HepG2 (cell line): ENCODE data around the gene PACSIN1. TPM values are rescaled to one million over a fixed set of nuclear protein-coding genes. Genes with fewer than 3 reads are reported as not detected.

ENCODE experiments used
- ATAC-seq: fragments of 200-7000 bp; cut with Tn5 transposase; 3 replicates; pipeline ENCODE4 v1.9.1; 2020; ENCODE audit warnings: mild to moderate bottlenecking, moderate library complexity
- BruUV-seq: library from RNA; stranded (reverse); fragments of 400-500 nt; replicated peaks from 2 replicates; lab custom pipeline; 2021; lab: Mats Ljungman, UMichigan
- CTCF ChIA-PET: fragments of 300-600 bp; formaldehyde crosslinking; extraction: SDS; loops from one replicate; lab custom pipeline; 2021; ENCODE audit warnings: low total read pairs, inconsistent platforms, low intra/inter-chr PET ratio; lab: Yijun Ruan, JAX
- POLR2A ChIA-PET: fragments of 350-600 bp; sonication (Branson Sonifier 250); formaldehyde crosslinking; loops from one replicate; lab custom pipeline; 2020; ENCODE audit warnings: antibody characterized with exemption, inconsistent platforms; lab: Yijun Ruan, JAX
- DNase-seq: peaks from one replicate; pipeline ENCODE4 v3.0.0-alpha.2; 2015; ENCODE audit warnings: low spot score
- FAIRE-seq: peaks from 3 replicates; lab custom pipeline; 2011; peaks lifted over from hg19 to GRCh38; lab: Jason Lieb, UNC
- H2AFZ ChIP-seq: one replicate; pipeline ENCODE4 v1.6.1; 2011; ENCODE audit warnings: low read length, inconsistent platforms
- H3K27ac ChIP-seq: fragments of 300-600 bp; 3 replicates; pipeline ENCODE4 v1.8.0; 2011; ENCODE audit warnings: mixed run types, mild to moderate bottlenecking, mixed read lengths, low read length, inconsistent platforms; ENCODE audit not compliant: insufficient read depth; ENCODE audit errors: extremely low read length
- H3K27me3 ChIP-seq, 2 experiments: fragments of 200-600 bp in 1 of 2; 2 replicates in 1 of 2; 3 replicates in 1 of 2; pipeline versions ENCODE4 v1.6.0 to v1.8.0; 2011; ENCODE audit warnings: low read length in 2 of 2, mild to moderate bottlenecking in 2 of 2, moderate library complexity in 2 of 2, inconsistent platforms in 1 of 2; ENCODE audit not compliant: insufficient read depth in 2 of 2, control insufficient read depth in 1 of 2
- H3K36me3 ChIP-seq, 2 experiments: fragments of 200-600 bp in 1 of 2; replicated peaks in 1 of 2; 2 replicates in 1 of 2; 3 replicates in 1 of 2; pipeline versions ENCODE4 v1.5.1 to v1.8.0; 2011; ENCODE audit warnings: low read length in 2 of 2, inconsistent platforms in 1 of 2; ENCODE audit not compliant: insufficient read depth in 2 of 2, control insufficient read depth in 1 of 2
- H3K4me1 ChIP-seq: 2 replicates; pipeline ENCODE4 v1.5.1; 2012; ENCODE audit warnings: low read length, inconsistent platforms; ENCODE audit not compliant: insufficient read depth
- H3K4me2 ChIP-seq: 2 replicates; pipeline ENCODE4 v1.6.0; 2011; ENCODE audit warnings: low read depth, low read length, inconsistent platforms
- H3K4me3 ChIP-seq, 3 experiments: fragments of 200-600 bp in 1 of 3; sonication (generic), shearing (Covaris generic) in 1 of 3; replicated peaks in 1 of 3; 2 replicates each; pipeline ENCODE4 v1.5.1; 2011 to 2016; ENCODE audit warnings: low read length in 3 of 3, inconsistent platforms in 2 of 3, low read depth in 2 of 3, mild to moderate bottlenecking in 2 of 3, control low read depth in 1 of 3, mixed read lengths in 1 of 3; ENCODE audit not compliant: insufficient read depth in 1 of 3
- H3K79me2 ChIP-seq: one replicate; pipeline ENCODE4 v1.6.1; 2011; ENCODE audit warnings: low read length, inconsistent platforms; ENCODE audit not compliant: insufficient read depth
- H3K9ac ChIP-seq: 2 replicates; pipeline ENCODE4 v1.6.0; 2011; ENCODE audit warnings: mild to moderate bottlenecking, low read depth, low read length, inconsistent platforms; ENCODE audit not compliant: insufficient read depth
- H3K9me3 ChIP-seq: 2 replicates; pipeline ENCODE4 v1.5.1; 2012; ENCODE audit warnings: mild to moderate bottlenecking, low read length
- H4K20me1 ChIP-seq: 2 replicates; pipeline ENCODE4 v1.6.0; 2011; ENCODE audit warnings: inconsistent platforms, mild to moderate bottlenecking, low read length, moderate library complexity; ENCODE audit not compliant: insufficient read depth
- AGO2 ChIP-seq: fragments of 200-400 bp; formaldehyde crosslinking; optimal IDR thresholded peaks from 2 replicates; pipeline ENCODE3; 2017; ENCODE audit warnings: mild to moderate bottlenecking, low read depth, low read length, moderate library complexity
- AKAP8 ChIP-seq: sonication (generic); formaldehyde crosslinking; IDR thresholded peaks from 2 replicates; pipeline ENCODE4 v1.5.1; 2020; ENCODE audit warnings: mild to moderate bottlenecking, missing genetic modification reagents
- ASH2L ChIP-seq: fragments of 300-600, 200-600 bp; sonication (generic); IDR thresholded peaks from 2 replicates; pipeline ENCODE4 v1.7.0; 2017; ENCODE audit warnings: low read depth, mild to moderate bottlenecking, moderate library complexity, mixed read lengths, low read length; ENCODE audit not compliant: insufficient read length
- BCL3 ChIP-seq: sonication (generic); formaldehyde crosslinking; IDR thresholded peaks from 2 replicates; pipeline ENCODE4 v1.5.1; 2020; ENCODE audit warnings: mild to moderate bottlenecking, missing genetic modification reagents, moderate library complexity
- BCLAF1 ChIP-seq: fragments of 450-650 bp; IDR thresholded peaks from 2 replicates; pipeline ENCODE4 v1.6.1; 2017; ENCODE audit warnings: mild to moderate bottlenecking
- IKZF1 ChIP-seq: fragments of 450-650 bp; IDR thresholded peaks from 2 replicates; pipeline ENCODE4 v1.7.1; 2016
- IRF1 ChIP-seq: sonication (generic); formaldehyde crosslinking; IDR thresholded peaks from 2 replicates; pipeline ENCODE4 v1.4.0; 2020; ENCODE audit warnings: low read depth, mild to moderate bottlenecking, missing genetic modification reagents
- MAX ChIP-seq: IDR thresholded peaks from 2 replicates; pipeline ENCODE4 v1.6.1; 2012; ENCODE audit warnings: inconsistent platforms
- NR0B2 ChIP-seq: sonication (generic); formaldehyde crosslinking; IDR thresholded peaks from 2 replicates; pipeline ENCODE4 v1.4.0; 2020; ENCODE audit warnings: mild to moderate bottlenecking, missing genetic modification reagents
- SRSF9 ChIP-seq: fragments of 200-400 bp; formaldehyde crosslinking; IDR thresholded peaks from 2 replicates; pipeline ENCODE4 v1.6.1; 2018; ENCODE audit warnings: borderline replicate concordance, mild to moderate bottlenecking, low read depth, low read length; ENCODE audit not compliant: insufficient read depth, poor library complexity, severe bottlenecking
- ZEB1 ChIP-seq: IDR thresholded peaks from 2 replicates; pipeline ENCODE4 v1.6.1; 2012; ENCODE audit warnings: mild to moderate bottlenecking, low read depth, inconsistent platforms; ENCODE audit not compliant: insufficient replicate concordance
- ZNF780A ChIP-seq: sonication (generic); formaldehyde crosslinking; IDR thresholded peaks from 2 replicates; pipeline ENCODE4 v1.8.0; 2022; ENCODE audit warnings: mild to moderate bottlenecking, missing genetic modification reagents, moderate library complexity
- WGBS: methylation state at CpG from one replicate; pipeline ENCODE4 v1.1.6; 2017; ENCODE audit warnings: low lambda C conversion rate; 5-methylcytosine and 5-hydroxymethylcytosine counted together
- in situ Hi-C: cut with HindIII; loops from 2 replicates; pipeline ENCODE4 v1.10.0; 2017; ENCODE audit warnings: low pct_unique_long_range_greater_than_20kb; ENCODE audit not compliant: extremely low pct_ligation_motif_present
- intact Hi-C: fragments of 100-400 bp; cut with micrococcal nuclease; formaldehyde crosslinking; loops from one replicate; pipeline ENCODE4 v1.10.0; 2022; ENCODE audit not compliant: unreplicated experiment
- polyA plus RNA-seq, 8 experiments: library from polyadenylated mRNA; depleted of rRNA in 3 of 8; stranded (reverse) in 7 of 8; unstranded in 1 of 8; fragments of >200 nt; fragmentation: Illumina TruSeq in 4 of 8; extraction: Trizol in 4 of 8; gene quantifications; 2 replicates each; pipeline versions ENCODE4 v1.2.1 to v1.2.3, GENCODE V29; 2011 to 2016; ENCODE audit warnings: low read depth in 4 of 8, missing spikeins in 1 of 8, mixed read lengths in 1 of 8; ENCODE audit not compliant: insufficient read depth in 1 of 8
- total RNA-seq, 5 experiments: library from RNA; depleted of rRNA; stranded (reverse); fragments of >200 nt; fragmentation: Illumina TruSeq; extraction: Trizol; gene quantifications; 2 replicates each; pipeline ENCODE4 v1.2.3, GENCODE V29; 2016; ENCODE audit warnings: low read depth in 1 of 5
- TF ChIP-seq, protein P1 (sequence below): sonication (generic); formaldehyde crosslinking; IDR thresholded peaks from 2 replicates; pipeline ENCODE4 v1.8.1; 2023; ENCODE audit warnings: mild to moderate bottlenecking, missing genetic modification reagents, borderline replicate concordance

Gene PACSIN1
- total and polyA plus RNA-seq, 2 of the 13 experiments (the other 11 are each of a cell fraction or from before 2014, with no cell fraction given): not detected

DNA sequence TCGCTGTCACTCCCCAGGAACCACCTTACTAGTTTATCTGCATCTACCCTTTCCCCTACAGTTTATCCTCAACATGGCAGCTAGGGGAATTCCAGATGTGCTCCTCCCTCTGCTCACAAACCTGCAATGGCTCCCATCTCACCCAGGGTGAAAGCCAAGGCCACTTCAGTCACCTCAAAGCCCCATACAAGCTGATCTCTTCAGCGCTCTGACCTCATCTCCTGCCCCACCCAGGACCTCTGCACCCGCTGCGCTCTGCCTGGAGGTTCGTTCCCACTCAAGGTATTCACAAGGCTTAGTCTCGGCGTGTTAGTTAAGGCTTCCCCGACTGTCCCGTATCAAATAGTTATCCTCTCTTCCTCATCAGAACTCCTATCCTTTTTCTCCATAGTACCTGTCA is 118.8 kb downstream of the PACSIN1 start:
- DNase-seq: no peak
- Histone ChIP-seq H3K9me3 (no peaks in the 10 kb centered on the region), H3K36me3 (peaks cover 23 to 39% of the 10 kb centered on the region in 2 experiments), H3K27me3 (no peaks in the 10 kb centered on the region), H3K27ac (no peak overlapping the region), H3K4me2 (no peak overlapping the region), H4K20me1 (no peaks in the 10 kb centered on the region; the same call in 1 of the 2 replicates), H2AFZ (no peak overlapping the region), H3K9ac (no peak overlapping the region), H3K4me3 (no peak overlapping the region), H3K4me1 (no peaks in the 10 kb centered on the region), H3K79me2 (no peaks in the 10 kb centered on the region)
- intact Hi-C loops (no loop called here), in situ Hi-C loops (no loop called here)
- 96% methylated on average over 9 of the region's 9 CpGs for WGBS
- TF ChIP-seq SRSF9: no peak
- TF ChIP-seq ZEB1: no peak
- no peak for TF ChIP-seq IKZF1
- no peak for TF ChIP-seq AKAP8
- TF ChIP-seq, protein P1, sequence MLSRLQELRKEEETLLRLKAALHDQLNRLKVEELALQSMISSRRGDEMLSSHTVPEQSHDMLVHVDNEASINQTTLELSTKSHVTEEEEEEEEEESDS (CRISPR knock-in tag): no peak
- TF ChIP-seq NR0B2 (CRISPR knock-in tag): no peak
- no peak for TF ChIP-seq ZNF780A (CRISPR knock-in tag)
- TF ChIP-seq BCL3 (CRISPR knock-in tag): no peak
- TF ChIP-seq MAX: no peak
- TF ChIP-seq ASH2L: no peak
- TF ChIP-seq AGO2: no peak
- TF ChIP-seq IRF1 (CRISPR knock-in tag): no peak
- no peak for TF ChIP-seq BCLAF1
- ChIA-PET POLR2A (no interaction called here), CTCF (no interaction called here)
- no peak for ATAC-seq
- no TSS peak for BruUV-seq
- no peak for FAIRE-seq
